GM11168 (cell line): ENCODE results near the gene ZNF264.
"Not testable (repeated sequence)": the region's sequence is repeated elsewhere in the genome, so short reads cannot be mapped to it uniquely, and the experiment has no call there.

Experiments
- in situ Hi-C: fragments of 300-500 bp; cut with MboI; formaldehyde crosslinking; loops from one replicate; pipeline ENCODE4 v1.12.0; 2022; ENCODE audit warnings: low sequenced_read_pairs; ENCODE audit not compliant: unreplicated experiment

The ZNF264 gene

DNA sequence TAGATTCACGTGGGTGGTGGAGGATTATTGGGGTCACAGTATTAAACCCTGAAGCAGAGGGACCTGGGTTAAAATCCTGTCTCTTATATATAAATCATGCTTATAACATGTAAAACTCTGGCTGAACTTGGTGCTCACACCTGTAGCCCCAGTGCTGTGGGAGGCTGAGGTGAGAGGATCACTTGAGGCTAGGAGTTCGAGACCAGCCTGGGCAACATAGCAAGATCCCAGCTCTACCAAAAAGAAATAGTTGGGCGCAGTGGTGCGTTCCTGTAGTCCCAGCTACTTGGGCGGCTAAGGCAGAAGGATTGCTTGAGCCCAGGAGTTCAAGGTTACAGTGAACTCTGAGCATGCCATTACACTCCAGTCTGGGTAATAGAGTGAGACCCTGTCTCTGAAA is 51.5 kb downstream of the ZNF264 start:
- in situ Hi-C loops = loop anchor here (10.0 kb wide), 1 partner anchor 112 kb away; the partner anchor contains the start of gene ZNF304

DNA sequence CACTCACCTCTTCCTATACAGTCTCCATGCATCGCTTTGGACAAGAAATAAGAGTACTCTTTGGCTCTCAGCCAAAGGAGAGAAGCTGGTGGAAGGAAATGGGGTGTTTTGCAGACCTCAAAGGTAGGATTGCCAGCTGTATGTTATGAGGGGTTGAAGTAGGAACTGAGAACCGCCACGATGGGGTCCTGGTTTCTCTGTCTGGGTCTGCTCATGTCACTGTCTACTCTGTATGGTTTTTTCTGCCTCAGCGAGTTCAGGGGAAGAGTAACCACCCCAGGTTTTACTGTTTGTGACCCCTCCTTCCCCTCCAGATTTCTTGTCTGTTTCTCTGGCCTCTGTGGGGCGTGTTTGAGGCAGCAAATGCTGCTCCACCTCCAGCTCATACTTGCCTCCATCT is 53.2 kb downstream of the ZNF264 start:
- in situ Hi-C loops = loop anchor here (10.0 kb wide), 1 partner anchor 110 kb away; the partner anchor contains the start of gene ZNF304

DNA sequence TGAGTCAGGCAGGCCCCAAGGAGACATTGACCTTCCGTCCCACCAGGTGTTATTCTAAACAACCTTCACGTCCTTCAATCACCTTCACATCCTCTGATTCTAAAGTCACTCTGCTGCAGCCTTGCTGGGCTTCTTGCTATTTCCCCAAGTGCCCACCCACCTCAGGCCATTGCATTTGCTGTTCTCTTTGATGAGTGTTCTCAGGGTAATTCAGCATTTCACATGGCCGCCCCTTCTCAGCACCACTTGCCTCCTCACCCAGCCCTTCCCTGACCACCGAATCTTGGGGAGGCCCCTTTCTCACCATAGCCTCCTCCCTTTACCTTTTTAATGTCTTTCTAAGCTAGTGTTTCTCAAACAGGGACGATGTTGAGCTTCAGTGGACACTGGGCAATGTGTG is 53.8 kb downstream of the ZNF264 start:
- in situ Hi-C loops = loop anchor here (10.0 kb wide), 1 partner anchor 110 kb away; the partner anchor contains the start of gene ZNF304

DNA sequence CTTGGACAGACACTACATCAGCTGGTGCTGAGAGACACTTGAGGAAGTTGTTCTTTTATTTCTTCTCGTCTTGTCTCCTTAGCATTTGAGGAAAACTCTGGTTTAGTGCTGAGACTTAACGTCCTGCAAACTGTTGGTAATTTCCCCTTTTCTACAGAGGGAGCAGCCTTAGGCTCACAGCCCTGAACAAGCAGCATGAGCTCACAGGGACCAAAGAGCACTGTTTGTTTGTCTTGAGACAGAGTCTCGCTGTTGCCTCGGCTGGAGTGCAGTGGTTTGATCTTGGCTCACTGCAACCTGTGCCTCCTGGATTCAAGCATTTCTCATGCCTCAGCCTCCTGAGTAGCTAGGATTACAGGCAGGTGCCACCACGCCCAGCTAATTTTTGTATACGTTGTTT is 54.7 kb downstream of the ZNF264 start:
- in situ Hi-C loops = loop anchor here (10.0 kb wide), 1 partner anchor 109 kb away; the partner anchor contains the start of gene ZNF304

DNA sequence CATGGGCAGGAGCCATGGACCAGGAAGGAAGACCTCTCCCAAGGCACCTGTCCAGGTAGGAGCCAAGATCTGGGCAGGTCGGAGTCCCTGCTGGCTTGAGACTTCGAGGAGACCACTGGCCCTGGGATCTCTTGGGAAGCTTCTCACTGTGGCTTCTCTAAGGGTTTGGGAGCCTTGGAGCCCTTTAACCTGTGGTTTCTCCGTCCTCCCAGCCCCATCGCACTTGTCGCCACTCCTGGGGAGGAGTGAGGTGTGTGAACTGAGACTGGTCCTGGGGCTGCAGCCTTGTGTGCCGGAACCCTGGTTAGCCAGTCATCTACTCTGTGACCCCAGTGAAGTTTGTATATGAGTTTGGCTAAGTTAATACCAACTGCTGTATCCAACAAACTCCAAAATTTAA is 57.3 kb downstream of the ZNF264 start:
- in situ Hi-C loops = loop anchor here (10.0 kb wide), 1 partner anchor 106 kb away; the partner anchor contains the start of gene ZNF304

DNA sequence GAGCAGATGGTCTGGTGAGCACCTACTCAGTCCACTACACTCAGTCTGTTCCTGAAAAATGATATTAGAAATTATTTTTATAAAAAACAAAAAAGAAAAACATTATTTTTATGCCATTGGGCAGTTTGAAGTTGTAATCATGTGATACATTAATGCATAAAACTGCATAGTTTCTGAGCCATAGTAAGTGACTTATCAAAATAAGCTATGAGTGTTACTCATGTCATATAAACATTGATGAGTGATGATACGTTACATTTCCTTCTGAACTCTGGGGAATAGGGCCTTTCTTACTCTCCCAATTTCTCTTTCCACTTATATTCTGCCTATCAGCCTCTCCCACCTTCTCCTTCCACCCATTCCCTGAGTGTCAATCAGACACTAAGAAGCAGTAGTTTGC is 58.0 kb downstream of the ZNF264 start:
- in situ Hi-C loops = loop anchor here (10.0 kb wide), 1 partner anchor 105 kb away; the partner anchor contains the start of gene ZNF304

DNA sequence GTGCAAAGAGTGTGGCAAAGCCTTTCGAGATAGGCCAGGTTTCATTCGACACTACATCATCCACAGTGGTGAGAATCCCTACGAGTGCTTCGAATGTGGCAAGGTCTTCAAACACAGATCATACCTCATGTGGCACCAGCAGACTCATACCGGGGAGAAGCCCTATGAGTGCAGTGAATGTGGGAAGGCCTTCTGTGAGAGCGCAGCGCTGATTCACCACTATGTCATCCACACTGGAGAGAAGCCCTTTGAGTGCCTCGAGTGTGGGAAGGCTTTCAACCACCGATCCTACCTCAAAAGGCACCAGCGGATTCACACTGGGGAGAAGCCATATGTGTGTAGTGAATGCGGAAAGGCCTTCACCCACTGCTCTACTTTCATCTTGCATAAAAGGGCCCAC is 62.5 kb downstream of the ZNF264 start:
- in situ Hi-C loops = not testable (repeated sequence)

DNA sequence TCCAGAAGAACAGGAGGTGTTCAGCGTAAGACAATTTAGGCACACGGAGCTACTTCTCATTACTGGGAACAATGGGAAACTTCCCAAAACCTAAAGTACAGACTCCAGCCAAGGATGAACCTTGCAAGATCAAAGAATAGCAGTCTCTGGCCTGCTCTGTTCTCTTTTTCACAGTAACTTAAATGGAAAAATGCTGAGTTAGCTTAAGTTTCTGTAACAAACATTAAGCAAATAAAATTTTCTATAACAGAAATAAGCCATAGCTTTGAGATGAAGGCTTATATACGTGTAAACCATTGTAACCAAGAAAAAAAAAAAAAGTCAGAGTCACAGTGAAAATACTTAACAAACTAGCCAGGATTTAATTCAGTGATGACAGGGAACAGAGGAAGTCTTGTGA is 70.7 kb downstream of the ZNF264 start:
- in situ Hi-C loops = no loop called here

DNA sequence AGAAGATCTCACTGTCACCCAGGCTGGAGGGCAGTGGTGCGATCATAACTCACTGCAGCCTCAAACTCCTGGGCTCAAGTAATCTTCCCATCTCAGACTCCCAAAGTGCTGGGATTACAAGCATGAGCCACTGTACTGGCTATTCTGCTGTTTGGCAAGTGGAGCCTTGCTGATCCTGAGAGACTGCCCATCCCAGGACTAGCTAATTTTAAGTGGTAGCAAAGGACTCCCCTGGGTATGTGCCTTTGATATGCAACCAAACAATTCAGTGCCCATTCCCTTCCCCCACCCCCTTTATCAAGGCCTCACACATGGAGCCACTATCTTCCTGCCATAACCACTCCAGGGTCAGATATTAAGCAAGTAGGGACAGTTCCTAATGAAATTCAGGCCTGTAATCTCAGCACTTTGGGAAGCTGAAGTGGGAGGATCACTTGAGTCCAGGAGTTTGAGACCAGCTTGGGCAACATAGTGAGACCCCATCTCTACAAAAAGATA is 72.0 kb downstream of the ZNF264 start:
- in situ Hi-C loops = no loop called here

DNA sequence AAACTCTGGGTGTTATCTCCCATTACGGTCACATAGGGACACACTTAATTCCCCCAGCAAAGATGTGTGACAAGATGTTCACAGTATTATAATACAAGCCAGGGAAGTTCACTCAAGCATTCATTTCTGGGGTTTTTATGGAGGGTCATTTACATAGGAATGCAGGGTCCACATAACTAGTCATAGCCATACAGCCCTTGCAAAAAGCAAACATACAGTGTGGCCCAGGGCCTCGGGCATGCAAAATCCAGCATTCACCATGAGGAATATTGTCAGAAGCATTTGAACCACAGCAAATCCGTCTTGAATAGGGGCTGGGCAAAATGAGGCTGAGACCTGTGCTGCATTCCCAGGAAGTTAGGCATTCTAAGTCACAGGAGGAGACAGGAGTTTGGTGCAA is 76.0 kb downstream of the ZNF264 start:
- in situ Hi-C loops = no loop called here

DNA sequence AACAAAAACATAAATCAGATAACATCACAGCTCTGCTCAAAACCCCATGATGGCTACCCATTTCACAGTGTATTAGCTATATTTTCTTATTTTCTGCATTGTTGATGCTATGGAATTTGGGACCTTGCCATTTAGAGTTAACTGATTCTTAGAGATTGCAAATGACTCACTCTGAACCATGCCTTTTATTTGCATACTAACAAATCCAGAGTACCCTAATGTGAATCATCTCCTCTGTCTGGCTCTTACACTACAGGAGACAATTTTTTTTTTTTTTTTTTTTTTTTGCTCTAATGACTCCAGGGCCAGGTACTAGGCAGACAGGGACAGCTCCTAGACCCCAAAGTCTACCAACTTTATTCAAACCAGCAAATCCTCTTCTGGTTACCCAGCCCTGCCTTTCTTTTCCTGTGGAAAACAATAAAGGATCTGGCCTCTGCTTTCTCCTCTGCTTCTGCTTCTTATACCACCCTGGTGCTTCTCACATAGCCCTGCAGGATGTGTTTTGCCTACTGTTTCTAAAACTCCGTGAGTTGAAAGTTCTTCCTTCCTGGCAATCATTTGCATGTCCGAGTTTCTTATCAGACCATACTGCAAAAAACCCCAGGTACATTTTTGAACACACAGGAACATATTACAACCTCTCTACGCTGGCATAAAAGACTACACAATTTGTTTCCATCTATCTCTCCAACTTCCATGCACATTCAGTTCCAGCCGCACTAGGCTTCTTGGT is 78.4 kb downstream of the ZNF264 start:
- in situ Hi-C loops = no loop called here

DNA sequence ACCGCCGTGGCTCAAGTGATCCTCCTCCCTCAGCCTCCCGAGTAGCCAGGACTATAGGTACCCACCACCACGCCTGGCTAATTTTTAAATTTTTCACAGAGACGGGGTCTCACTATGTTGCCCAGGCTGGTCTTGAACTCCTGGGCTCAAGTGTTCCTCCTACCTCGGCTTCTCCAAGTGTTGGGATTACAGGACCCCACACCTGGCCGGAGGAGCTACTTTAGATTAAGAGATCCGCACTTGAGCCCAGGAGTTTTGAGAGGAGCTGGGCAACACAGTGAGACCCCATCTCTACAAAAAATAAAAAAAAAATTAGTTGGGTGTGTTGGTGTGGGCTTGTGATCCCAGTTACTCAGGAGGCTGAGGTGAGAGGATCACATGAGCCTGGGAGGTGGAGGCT is 80.0 kb downstream of the ZNF264 start:
- in situ Hi-C loops = no loop called here
